Measurements from ENCODE around the gene BRICD5.
A peak's percentile ranks its signal among the peaks of the same experiment; 100 is the strongest.
"Not testable (repeated sequence)": the region's sequence is repeated elsewhere in the genome, so short reads cannot be mapped to it uniquely, and the experiment has no call there.

Gene BRICD5

GRCh38 chr16:2223221-2223941, 12.7 kb upstream of the BRICD5 start, which contains the start of gene E4F1:
E4F1 (plus strand) TSS chr16:2223591; CDS start chr16:2223614, 23 bp downstream.
- DNase-seq (ENCODE audit: low read depth in 2 of 3, low spot score in 2 of 3), result peak; percentile 97 to 99 (median 98)

- no peak for DNase-seq (ENCODE audit: low read depth in 2 of 3, low spot score in 2 of 3)
Measured at GRCh38 chr16:2216330-2216729, 5.7 kb upstream of the BRICD5 start.

- DNase-seq (ENCODE audit: low read depth in 2 of 3, low spot score in 2 of 3), result no peak
Measured at GRCh38 chr16:2214719-2214968, 4.0 kb upstream of the BRICD5 start, which contains the start of gene PGP. PGP (minus strand) TSS chr16:2214840; CDS start chr16:2214777, 63 bp downstream.

GRCh38 chr16:2213817-2214718, 3.4 kb upstream of the BRICD5 start:
- no peak for DNase-seq (ENCODE audit: low read depth in 2 of 3, low spot score in 2 of 3)

GRCh38 chr16:2212362-2213324, 2.0 kb upstream of the BRICD5 start:
- DNase-seq (ENCODE audit: low read depth in 2 of 3, low spot score in 2 of 3), result no peak

GRCh38 chr16:2211923-2212347, 1.3 kb upstream of the BRICD5 start:
- no peak for DNase-seq (ENCODE audit: low read depth in 2 of 3, low spot score in 2 of 3)

- no peak for DNase-seq (ENCODE audit: low read depth in 2 of 3, low spot score in 2 of 3)
Measured at GRCh38 chr16:2210009-2210332, 692 bp downstream of the BRICD5 start.

- DNase-seq (ENCODE audit: low read depth in 2 of 3, low spot score in 2 of 3), result no peak
Measured at GRCh38 chr16:2209258-2210008, 1.2 kb downstream of the BRICD5 start.

GRCh38 chr16:2208772-2209171, 1.9 kb downstream of the BRICD5 start:
- DNase-seq (ENCODE audit: low read depth in 2 of 3, low spot score in 2 of 3), result no peak

GRCh38 chr16:2208308-2208707, 2.4 kb downstream of the BRICD5 start:
- DNase-seq (ENCODE audit: low read depth in 2 of 3, low spot score in 2 of 3), result no peak

GRCh38 chr16:2207872-2208271, 2.8 kb downstream of the BRICD5 start:
- no peak for DNase-seq (ENCODE audit: low read depth in 2 of 3, low spot score in 2 of 3)

GRCh38 chr16:2206780-2207433, 3.8 kb downstream of the BRICD5 start:
- DNase-seq (ENCODE audit: low read depth in 2 of 3, low spot score in 2 of 3), result no peak

- no peak for DNase-seq (ENCODE audit: low read depth in 2 of 3, low spot score in 2 of 3)
Measured at GRCh38 chr16:2206420-2206779, 4.3 kb downstream of the BRICD5 start.

GRCh38 chr16:2205967-2206313, 4.7 kb downstream of the BRICD5 start:
- DNase-seq (ENCODE audit: low read depth in 2 of 3, low spot score in 2 of 3), result no peak

- DNase-seq (ENCODE audit: low read depth in 2 of 3, low spot score in 2 of 3), result peak; percentile 68 to 88 (median 85)
Measured at GRCh38 chr16:2205104-2205966, 5.3 kb downstream of the BRICD5 start, which contains the start of gene MLST8. MLST8 (plus strand) TSS chr16:2205454; CDS start chr16:2206086, 632 bp downstream.

GRCh38 chr16:2204416-2205103, 6.1 kb downstream of the BRICD5 start:
- no peak for DNase-seq (ENCODE audit: low read depth in 2 of 3, low spot score in 2 of 3)

GRCh38 chr16:2203119-2203688, 7.5 kb downstream of the BRICD5 start:
- DNase-seq (ENCODE audit: low read depth in 2 of 3, low spot score in 2 of 3), result not testable (repeated sequence)

GRCh38 chr16:2200313-2200712, 10.3 kb downstream of the BRICD5 start:
- DNase-seq (ENCODE audit: low read depth in 2 of 3, low spot score in 2 of 3), result no peak
